ENCODE measurements around the gene ZNF682. TPM values are rescaled to one million over a fixed set of nuclear protein-coding genes. Genes with fewer than 3 reads are reported as not detected.

ZNF682 gene
- total and polyA plus RNA-seq, 2 of the 8 experiments (the other 6 are each of a cell fraction or from before 2014, with no cell fraction given): 4.3 to 27.5 TPM

DNA sequence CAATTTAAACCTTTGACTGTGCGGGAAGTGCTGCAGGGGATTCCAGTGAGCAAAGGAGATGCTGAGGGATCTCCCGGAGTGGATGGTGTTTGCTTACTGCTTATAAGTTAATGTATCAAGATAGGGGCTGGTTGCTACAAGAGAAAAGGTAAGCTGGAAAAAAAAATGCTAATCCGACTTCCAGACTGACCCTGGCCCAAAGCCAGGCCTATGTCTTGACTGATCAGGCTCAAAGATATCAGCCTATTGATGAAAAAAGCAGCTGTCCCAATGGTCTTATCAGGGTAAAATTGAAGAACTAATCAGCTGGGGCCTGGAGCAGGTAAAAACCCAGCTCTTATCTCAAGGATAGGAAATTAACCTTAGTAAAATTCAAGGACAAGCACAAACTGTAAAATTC is 27.6 kb upstream of the ZNF682 start:
- no peak overlapping the region for H2BK120ac ChIP-seq (replicated peaks; ENCODE audit: low read depth, low read length)
- no peaks in the 10 kb centered on the region for H3K79me2 ChIP-seq (ENCODE audit: control insufficient read depth in 1 of 2, insufficient read depth in 2 of 2, low read length in 2 of 2)
- no peak overlapping the region for H2AK5ac ChIP-seq (ENCODE audit: low read depth, low read length)
- H4K8ac ChIP-seq (ENCODE audit: extremely low read depth, insufficient read depth, low read length): no peak overlapping the region
- no peaks in the 10 kb centered on the region for H3K79me1 ChIP-seq (ENCODE audit: low read depth, low read length)
- no peak for FAIRE-seq
- peak overlapping the region; percentile 93; the same call in 1 of the 2 replicates for H2BK5ac ChIP-seq (ENCODE audit: low read depth, low read length)
- no peaks in the 10 kb centered on the region for H3K23me2 ChIP-seq (ENCODE audit: low read depth, low read length)
- 93% methylated on average over 3 of the region's 3 CpGs; no CpG with 5 or more reads in 1 of the 2 experiments for WGBS, 2 experiments (ENCODE audit: extremely low coverage in 1 of 2, insufficient coverage in 1 of 2, insufficient read length in 1 of 2, insufficient replicate concordance in 2 of 2, low coverage in 1 of 2, low lambda C conversion rate in 2 of 2, missing lambda C conversion rate in 1 of 2)
- ChIA-PET POLR2A (ENCODE audit: partially characterized antibody) (interaction anchor here (0.7 to 5.4 kb wide), 9 partner anchors 11 to 123 kb away, joined by 3 to 57 read pairs (median 11); partner anchors contain the start of genes ZNF486, ZNF682 and ZNF90), CTCF (ENCODE audit: partially characterized antibody) (interaction anchor here (0.9 to 1.3 kb wide), 2 partner anchors 15 to 69 kb away, joined by 3 to 5 read pairs; no protein-coding TSS in a partner anchor)
- H3K4ac ChIP-seq (replicated peaks; ENCODE audit: insufficient read length, low read depth, low read length): no peak overlapping the region
- H3K4me1 ChIP-seq (replicated peaks in 1 of 4; ENCODE audit: control insufficient read depth in 3 of 4, insufficient read depth in 4 of 4, low read length in 3 of 4): peaks cover 2 to 20% (median 12%) of the 10 kb centered on the region in 4 experiments
- DNase-seq (ENCODE audit: low read depth in 1 of 2, low spot score in 2 of 2): no peak
- no peak overlapping the region for H3K14ac ChIP-seq (ENCODE audit: insufficient read length)
- H2BK20ac ChIP-seq (ENCODE audit: low read length): no peak overlapping the region; the same call in 1 of the 2 replicates
- H3K4me2 ChIP-seq (ENCODE audit: insufficient read depth in 1 of 2, low read depth in 2 of 2, low read length in 2 of 2): peak overlapping the region in 1 of 2 experiments; percentile 59; a peak in 1 of 4 replicates
- H2BK12ac ChIP-seq (ENCODE audit: low read depth, low read length): no peak overlapping the region
- no peak overlapping the region for H4K5ac ChIP-seq (ENCODE audit: insufficient read length, low read depth, low read length)
- no peak overlapping the region for H3K23ac ChIP-seq (ENCODE audit: insufficient read length)
- H4K20me1 ChIP-seq (replicated peaks in 1 of 2; ENCODE audit: control insufficient read depth in 1 of 2, insufficient read depth in 2 of 2, low read length in 2 of 2): no peaks in the 10 kb centered on the region
- H3K4me3 ChIP-seq (ENCODE audit: extremely low read depth in 1 of 4, insufficient read depth in 2 of 4, low read depth in 3 of 4, low read length in 4 of 4): no peak overlapping the region
- H3K27me3 ChIP-seq (replicated peaks in 1 of 4; ENCODE audit: control insufficient read depth in 3 of 4, extremely low read depth in 1 of 4, insufficient read depth in 3 of 4, low read length in 3 of 4): no peaks in the 10 kb centered on the region
- H3K56ac ChIP-seq (replicated peaks; ENCODE audit: insufficient read length, low read depth, low read length): no peak overlapping the region
- no peak overlapping the region for H2BK15ac ChIP-seq (ENCODE audit: low read length)
- no peak overlapping the region for H3K27ac ChIP-seq (ENCODE audit: low read depth, low read length)
- H2AFZ ChIP-seq (ENCODE audit: low read length): no peak overlapping the region
- H3K36me3 ChIP-seq (ENCODE audit: control insufficient read depth in 2 of 4, insufficient read depth in 4 of 4, low read length in 3 of 4): no peaks in the 10 kb centered on the region
- no peak overlapping the region for H4K91ac ChIP-seq (replicated peaks; ENCODE audit: insufficient read length, low read length)
- H3K18ac ChIP-seq (ENCODE audit: extremely low read depth, low read length): no peak overlapping the region
- H3K9ac ChIP-seq (replicated peaks in 1 of 4; ENCODE audit: extremely low read depth in 1 of 4, low read depth in 3 of 4, low read length in 3 of 4): no peak overlapping the region
- peaks cover 4 to 10% of the 10 kb centered on the region in 2 experiments; a peak in 2 of 4 replicates for H3K9me3 ChIP-seq (ENCODE audit: insufficient read depth in 2 of 2, low read depth in 1 of 2, low read length in 1 of 2)
- no peak for TF ChIP-seq ASH2L (IDR thresholded peaks at IDR 0.05; ENCODE audit: low read length)
- TF ChIP-seq SRF (IDR thresholded peaks at IDR 0.05; ENCODE audit: low read depth, low read length): no peak
- TF ChIP-seq, protein P1, sequence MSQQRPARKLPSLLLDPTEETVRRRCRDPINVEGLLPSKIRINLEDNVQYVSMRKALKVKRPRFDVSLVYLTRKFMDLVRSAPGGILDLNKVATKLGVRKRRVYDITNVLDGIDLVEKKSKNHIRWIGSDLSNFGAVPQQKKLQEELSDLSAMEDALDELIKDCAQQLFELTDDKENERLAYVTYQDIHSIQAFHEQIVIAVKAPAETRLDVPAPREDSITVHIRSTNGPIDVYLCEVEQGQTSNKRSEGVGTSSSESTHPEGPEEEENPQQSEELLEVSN (IDR thresholded peaks at IDR 0.05): no peak
- TF ChIP-seq CBX8 (IDR thresholded peaks at IDR 0.05; ENCODE audit: borderline replicate concordance, low read depth, low read length): no peak
- TF ChIP-seq POLR2AphosphoS5 (IDR thresholded peaks at IDR 0.05; ENCODE audit: low read depth, low read length): no peak
- TF ChIP-seq RFX5 (IDR thresholded peaks at IDR 0.05; ENCODE audit: borderline replicate concordance, low read depth, low read length): no peak
- no peak for TF ChIP-seq JUN (IDR thresholded peaks at IDR 0.05; ENCODE audit: low read depth, low read length)
- TF ChIP-seq HDAC6 (IDR thresholded peaks at IDR 0.05; ENCODE audit: low read depth, low read length): no peak
- no peak for TF ChIP-seq BCL11A (IDR thresholded peaks at IDR 0.05; ENCODE audit: low read depth in 2 of 2, low read length in 2 of 2)
- no peak for TF ChIP-seq SP1 (IDR thresholded peaks at IDR 0.05; ENCODE audit: low read depth, low read length)
- TF ChIP-seq, protein P2, sequence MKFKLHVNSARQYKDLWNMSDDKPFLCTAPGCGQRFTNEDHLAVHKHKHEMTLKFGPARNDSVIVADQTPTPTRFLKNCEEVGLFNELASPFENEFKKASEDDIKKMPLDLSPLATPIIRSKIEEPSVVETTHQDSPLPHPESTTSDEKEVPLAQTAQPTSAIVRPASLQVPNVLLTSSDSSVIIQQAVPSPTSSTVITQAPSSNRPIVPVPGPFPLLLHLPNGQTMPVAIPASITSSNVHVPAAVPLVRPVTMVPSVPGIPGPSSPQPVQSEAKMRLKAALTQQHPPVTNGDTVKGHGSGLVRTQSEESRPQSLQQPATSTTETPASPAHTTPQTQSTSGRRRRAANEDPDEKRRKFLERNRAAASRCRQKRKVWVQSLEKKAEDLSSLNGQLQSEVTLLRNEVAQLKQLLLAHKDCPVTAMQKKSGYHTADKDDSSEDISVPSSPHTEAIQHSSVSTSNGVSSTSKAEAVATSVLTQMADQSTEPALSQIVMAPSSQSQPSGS (IDR thresholded peaks at IDR 0.05; ENCODE audit: low read length): no peak
- no peak for TF ChIP-seq SAP30 (IDR thresholded peaks at IDR 0.05; ENCODE audit: insufficient read depth, insufficient replicate concordance, low read length)
